COR-L47 (cell line): ENCODE measurements around the gene ATF6.

Experiments
- DNase-seq: peaks from one replicate; lab custom pipeline; 2025; lab: John Stamatoyannopoulos, UW

The ATF6 gene

GRCh38 chr1:161972828-161973227 lies 206.7 kb downstream of the ATF6 start:
- no peak for DNase-seq

GRCh38 chr1:161973924-161974845 lies 208.1 kb downstream of the ATF6 start:
- no peak for DNase-seq

- no peak for DNase-seq
Measured at GRCh38 chr1:161978011-161978790, 212.1 kb downstream of the ATF6 start.

GRCh38 chr1:161981126-161981525 lies 215.0 kb downstream of the ATF6 start:
- DNase-seq, result no peak

- DNase-seq, result no peak
Measured at GRCh38 chr1:161981735-161982506, 215.8 kb downstream of the ATF6 start.

- DNase-seq, result no peak
Measured at GRCh38 chr1:161982507-161982895, 216.4 kb downstream of the ATF6 start.

GRCh38 chr1:161982917-161983316 lies 216.8 kb downstream of the ATF6 start:
- DNase-seq, result no peak

GRCh38 chr1:161983725-161984124 lies 217.6 kb downstream of the ATF6 start:
- no peak for DNase-seq

GRCh38 chr1:161985301-161985822 lies 219.2 kb downstream of the ATF6 start:
- no peak for DNase-seq

- no peak for DNase-seq
Measured at GRCh38 chr1:161986328-161986727, 220.2 kb downstream of the ATF6 start.

- DNase-seq, result no peak
Measured at GRCh38 chr1:161987303-161987702, 221.2 kb downstream of the ATF6 start.

GRCh38 chr1:161987872-161988271 lies 221.8 kb downstream of the ATF6 start:
- DNase-seq, result no peak

GRCh38 chr1:161988413-161988812 lies 222.3 kb downstream of the ATF6 start:
- no peak for DNase-seq

GRCh38 chr1:161989108-161989507 lies 223.0 kb downstream of the ATF6 start:
- no peak for DNase-seq

- no peak for DNase-seq
Measured at GRCh38 chr1:161989786-161990185, 223.7 kb downstream of the ATF6 start.

GRCh38 chr1:161993576-161993975 lies 227.5 kb downstream of the ATF6 start:
- no peak for DNase-seq

GRCh38 chr1:161994175-161994668 lies 228.1 kb downstream of the ATF6 start:
- no peak for DNase-seq

- DNase-seq, result no peak
Measured at GRCh38 chr1:161997152-161997551, 231.0 kb downstream of the ATF6 start.

GRCh38 chr1:161998811-161999210 lies 232.7 kb downstream of the ATF6 start:
- no peak for DNase-seq

- DNase-seq, result no peak
Measured at GRCh38 chr1:161999301-162000052, 233.4 kb downstream of the ATF6 start.

- no peak for DNase-seq
Measured at GRCh38 chr1:162000053-162000420, 233.9 kb downstream of the ATF6 start.
